ENCODE data around the gene UGP2.
A peak's percentile ranks its signal among the peaks of the same experiment; 100 is the strongest.
"Not testable (repeated sequence)": the region's sequence is repeated elsewhere in the genome, so short reads cannot be mapped to it uniquely, and the experiment has no call there.

The UGP2 gene

DNA sequence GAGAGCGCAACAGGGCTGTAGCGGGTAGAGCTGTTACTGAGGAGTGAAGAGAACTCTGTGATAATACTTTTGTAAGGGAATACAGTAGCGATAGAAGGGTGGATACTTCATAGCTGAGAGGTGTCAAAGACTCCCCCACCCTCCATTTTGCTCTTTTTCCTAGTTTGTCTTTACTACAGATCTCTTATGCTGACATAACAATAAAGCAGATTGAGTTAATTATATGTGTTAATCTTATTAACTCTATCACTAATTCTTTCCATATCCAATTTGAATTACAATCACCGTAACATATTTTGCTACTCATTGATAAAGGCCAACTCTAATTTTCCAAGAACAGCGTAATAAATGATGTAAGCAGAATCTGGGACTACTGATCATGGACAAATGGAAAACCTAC lies 57.1 kb downstream of the UGP2 start:
- DNase-seq, result no peak

DNA sequence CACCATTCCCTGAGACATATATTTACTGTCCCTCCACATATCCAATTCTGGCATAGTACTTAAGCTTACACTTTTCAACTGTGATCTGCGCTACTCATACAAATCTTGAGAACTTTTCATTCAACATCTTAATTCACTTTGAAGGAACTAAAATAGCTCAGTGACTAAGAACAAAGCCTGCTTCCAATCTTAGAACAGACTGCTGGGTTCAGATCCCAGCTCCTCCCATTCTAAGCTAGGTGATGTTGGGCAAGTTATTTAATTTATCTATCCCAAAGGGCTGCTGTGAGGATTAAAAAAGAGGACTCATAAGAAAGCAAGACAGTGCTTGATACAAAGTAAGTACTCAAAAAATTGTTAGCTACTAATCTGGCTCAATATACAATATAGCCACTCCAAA lies 57.9 kb downstream of the UGP2 start:
- no peak for DNase-seq

DNA sequence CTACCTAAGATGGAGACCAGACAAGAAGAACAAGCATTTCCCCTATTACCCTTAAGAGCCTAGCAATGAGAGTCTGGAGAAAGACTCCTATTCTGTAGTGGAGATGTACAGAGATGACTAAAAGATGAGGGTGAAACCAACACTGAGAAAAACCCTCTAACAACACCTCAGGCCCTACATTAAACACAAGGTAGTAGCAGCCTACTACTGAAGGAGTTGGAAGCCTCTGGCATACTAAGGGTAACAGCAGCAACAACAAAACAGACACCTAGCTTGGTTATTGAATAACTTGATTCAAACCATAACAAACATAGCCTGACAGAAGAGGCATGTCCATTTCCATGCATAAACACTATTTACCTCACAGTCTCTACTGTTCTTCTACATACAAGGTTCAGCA lies 60.5 kb downstream of the UGP2 start:
- no peak for DNase-seq

DNA sequence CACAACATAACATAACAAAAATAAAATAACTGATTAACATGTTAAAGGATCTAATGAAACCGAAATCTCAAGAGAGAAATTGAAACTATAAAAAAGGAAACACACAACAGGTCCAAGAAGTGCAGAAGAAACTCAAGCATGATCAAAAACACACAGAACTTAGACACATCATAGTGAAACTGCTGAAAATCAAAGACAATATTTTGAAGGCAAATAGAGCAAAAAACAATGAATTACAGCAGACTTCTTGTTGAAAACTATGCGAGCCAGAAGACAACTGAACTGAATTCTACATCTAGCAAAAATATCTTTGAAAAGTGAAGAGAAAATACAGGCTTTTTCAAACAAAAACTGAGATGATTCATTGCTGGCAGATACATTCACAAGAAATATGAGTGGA lies 61.3 kb downstream of the UGP2 start:
- DNase-seq, result peak in 1 of 5 experiments; percentile 76

DNA sequence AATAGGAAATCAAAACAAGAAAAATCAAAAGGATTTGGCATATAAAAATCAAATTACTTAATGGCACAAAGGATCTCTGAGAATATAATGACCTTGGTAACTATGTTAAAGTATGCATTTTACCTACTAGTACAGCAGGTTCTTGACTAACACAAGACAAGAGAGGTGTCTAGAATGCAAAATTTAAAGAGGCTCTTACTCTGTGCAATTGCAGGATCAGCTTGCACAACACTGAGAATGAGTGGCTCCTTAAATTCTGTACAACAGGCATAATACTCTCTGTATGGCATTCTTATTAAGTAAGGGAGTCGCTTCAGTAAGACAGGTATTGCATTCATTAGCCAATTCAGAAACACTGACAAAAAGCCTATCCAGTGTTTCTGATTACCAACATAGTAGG lies 72.6 kb downstream of the UGP2 start:
- no peak for DNase-seq

DNA sequence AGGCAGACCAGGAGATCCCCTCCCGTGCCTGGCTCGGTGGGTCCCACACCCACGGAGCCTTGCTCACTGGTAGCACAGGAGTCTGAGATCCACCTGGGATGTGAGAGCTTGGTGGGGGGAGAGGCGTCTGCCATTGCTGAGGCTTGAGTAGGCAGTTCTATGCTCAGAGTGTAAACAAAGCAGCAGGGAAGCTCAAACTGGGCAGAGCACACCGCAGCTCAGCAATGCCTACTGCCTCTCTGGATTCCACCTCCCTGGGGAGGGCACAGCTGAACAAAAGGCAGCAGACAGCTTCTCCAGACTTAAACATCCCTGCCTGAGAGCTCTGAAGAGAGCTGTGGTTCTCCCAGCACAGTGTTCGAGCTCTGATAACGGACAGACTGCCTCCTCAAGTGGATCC lies 85.1 kb downstream of the UGP2 start:
- DNase-seq, result no peak

DNA sequence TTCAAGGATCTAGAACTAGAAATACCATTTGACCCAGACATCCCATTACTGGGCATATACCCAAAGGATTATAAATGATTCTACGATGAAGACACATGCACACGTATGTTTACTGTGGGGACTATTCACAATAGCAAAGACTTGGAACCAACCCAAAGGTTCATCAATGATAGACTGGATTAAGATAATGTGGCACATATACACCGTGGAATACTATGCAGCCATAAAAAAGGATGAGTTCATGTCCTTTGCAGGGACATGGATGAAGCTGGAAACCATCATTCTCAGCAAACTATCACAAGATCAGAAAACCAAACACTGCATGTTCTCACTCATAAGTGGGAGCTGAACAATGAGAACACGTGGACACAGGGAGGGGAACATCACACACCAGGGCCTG lies 90.4 kb downstream of the UGP2 start:
- DNase-seq, result not testable (repeated sequence)
